NT2/D1 (cell line): ENCODE results near the gene C19orf53.

ENCODE experiments used
- DNase-seq: peaks from one replicate; pipeline ENCODE4 v3.0.0-alpha.2; 2011; ENCODE audit warnings: low read depth, low spot score
- H3K27me3 ChIP-seq: 2 replicates; pipeline ENCODE4 v1.6.0; 2011; ENCODE audit warnings: mild to moderate bottlenecking; ENCODE audit not compliant: insufficient read length, insufficient read depth
- H3K36me3 ChIP-seq: 2 replicates; pipeline ENCODE4 v1.6.1; 2011; ENCODE audit warnings: mild to moderate bottlenecking, low read length, mixed read lengths; ENCODE audit not compliant: insufficient read depth, insufficient read length
- H3K4me1 ChIP-seq: 2 replicates; pipeline ENCODE4 v1.5.1; 2011; ENCODE audit not compliant: insufficient read depth, insufficient read length
- H3K4me3 ChIP-seq: 2 replicates; pipeline ENCODE4 v1.5.1; 2011; ENCODE audit warnings: low read depth; ENCODE audit not compliant: insufficient read length
- H3K9ac ChIP-seq: 2 replicates; pipeline ENCODE4 v1.6.0; 2011; ENCODE audit warnings: low read depth; ENCODE audit not compliant: insufficient read length
- H3K9me3 ChIP-seq: 2 replicates; pipeline ENCODE4 v1.5.1; 2011; ENCODE audit warnings: mild to moderate bottlenecking, low read length; ENCODE audit not compliant: insufficient read depth
- SUZ12 ChIP-seq: IDR thresholded peaks from 2 replicates; pipeline ENCODE4 v1.6.1; 2011; ENCODE audit not compliant: insufficient read length, insufficient read depth; ENCODE audit errors: extremely low read depth
- YY1 ChIP-seq: IDR thresholded peaks from 2 replicates; pipeline ENCODE4 v1.6.1; 2011; ENCODE audit not compliant: insufficient read length, insufficient read depth
- ZNF274 ChIP-seq: IDR thresholded peaks from 2 replicates; pipeline ENCODE4 v1.6.1; 2011; ENCODE audit warnings: mild to moderate bottlenecking, low read depth, low read length

C19orf53 gene

GRCh38 chr19:13803038-13803437, 28.8 kb downstream of the C19orf53 start:
- Histone ChIP-seq H3K9ac (no peak overlapping the region), H3K9me3 (no peaks in the 10 kb centered on the region), H3K4me3 (no peak overlapping the region), H3K36me3 (peaks cover 37% of the 10 kb centered on the region), H3K4me1 (peaks cover 7% of the 10 kb centered on the region), H3K27me3 (no peaks in the 10 kb centered on the region)
- TF ChIP-seq SUZ12 (no peak), ZNF274 (no peak), YY1 (no peak)
- DNase-seq = no peak

- no peaks in the 10 kb centered on the region for H3K27me3 ChIP-seq
- H3K4me1 ChIP-seq = peaks cover 7% of the 10 kb centered on the region
- H3K9ac ChIP-seq = no peak overlapping the region
- no peak overlapping the region for H3K4me3 ChIP-seq
- no peak for TF ChIP-seq ZNF274
- no peak for TF ChIP-seq YY1
- TF ChIP-seq SUZ12 = no peak
- H3K9me3 ChIP-seq = no peaks in the 10 kb centered on the region
- no peak for DNase-seq
- H3K36me3 ChIP-seq = peaks cover 45% of the 10 kb centered on the region
These were observed 30.8 kb downstream of the C19orf53 start for GRCh38 chr19:13804830-13805683.

GRCh38 chr19:13806728-13807127, 32.5 kb downstream of the C19orf53 start:
- H3K9ac ChIP-seq = no peak overlapping the region
- TF ChIP-seq SUZ12 (no peak), YY1 (no peak), ZNF274 (no peak)
- H3K4me1 ChIP-seq = peaks cover 7% of the 10 kb centered on the region
- no peaks in the 10 kb centered on the region for H3K9me3 ChIP-seq
- H3K4me3 ChIP-seq = no peak overlapping the region
- no peaks in the 10 kb centered on the region for H3K27me3 ChIP-seq
- no peak for DNase-seq
- peaks cover 34% of the 10 kb centered on the region for H3K36me3 ChIP-seq

- Histone ChIP-seq H3K9me3 (no peaks in the 10 kb centered on the region), H3K36me3 (peaks cover 34% of the 10 kb centered on the region), H3K27me3 (no peaks in the 10 kb centered on the region), H3K4me3 (no peak overlapping the region), H3K4me1 (peaks cover 7% of the 10 kb centered on the region), H3K9ac (no peak overlapping the region)
- TF ChIP-seq ZNF274 (no peak), YY1 (no peak), SUZ12 (no peak)
- DNase-seq = no peak
These were observed 33.3 kb downstream of the C19orf53 start for GRCh38 chr19:13807421-13808021.

- no peak for TF ChIP-seq ZNF274
- TF ChIP-seq SUZ12 = no peak
- TF ChIP-seq YY1 = no peak
- Histone ChIP-seq H3K27me3 (no peaks in the 10 kb centered on the region), H3K4me3 (no peak overlapping the region), H3K9me3 (no peaks in the 10 kb centered on the region), H3K9ac (no peak overlapping the region), H3K4me1 (peaks cover 9% of the 10 kb centered on the region), H3K36me3 (peaks cover 40% of the 10 kb centered on the region)
- DNase-seq = no peak
These were observed 34.6 kb downstream of the C19orf53 start for GRCh38 chr19:13808856-13809255.

GRCh38 chr19:13812544-13812943, 38.3 kb downstream of the C19orf53 start:
- no peak for DNase-seq
- Histone ChIP-seq H3K36me3 (peaks cover 48% of the 10 kb centered on the region), H3K4me1 (peaks cover 10% of the 10 kb centered on the region), H3K27me3 (no peaks in the 10 kb centered on the region), H3K4me3 (no peak overlapping the region), H3K9ac (no peak overlapping the region), H3K9me3 (no peaks in the 10 kb centered on the region)
- TF ChIP-seq YY1 = no peak
- TF ChIP-seq SUZ12 = no peak
- no peak for TF ChIP-seq ZNF274

GRCh38 chr19:13813147-13813546, 38.9 kb downstream of the C19orf53 start:
- Histone ChIP-seq H3K9ac (no peak overlapping the region), H3K4me3 (no peak overlapping the region), H3K27me3 (no peaks in the 10 kb centered on the region), H3K9me3 (no peaks in the 10 kb centered on the region), H3K36me3 (peaks cover 45% of the 10 kb centered on the region), H3K4me1 (peaks cover 12% of the 10 kb centered on the region)
- DNase-seq = no peak
- TF ChIP-seq YY1 (no peak), SUZ12 (no peak), ZNF274 (no peak)
